GM21529 (cell line): Measurements from ENCODE around the gene MESP2.
A peak's percentile ranks its signal among the peaks of the same experiment; 100 is the strongest.

Source experiments
- ATAC-seq: cut with Tn5 transposase; IDR thresholded peaks from one replicate; pipeline ENCODE4 v1.9.1; 2021; ENCODE audit not compliant: unreplicated experiment

The MESP2 gene, protein sequence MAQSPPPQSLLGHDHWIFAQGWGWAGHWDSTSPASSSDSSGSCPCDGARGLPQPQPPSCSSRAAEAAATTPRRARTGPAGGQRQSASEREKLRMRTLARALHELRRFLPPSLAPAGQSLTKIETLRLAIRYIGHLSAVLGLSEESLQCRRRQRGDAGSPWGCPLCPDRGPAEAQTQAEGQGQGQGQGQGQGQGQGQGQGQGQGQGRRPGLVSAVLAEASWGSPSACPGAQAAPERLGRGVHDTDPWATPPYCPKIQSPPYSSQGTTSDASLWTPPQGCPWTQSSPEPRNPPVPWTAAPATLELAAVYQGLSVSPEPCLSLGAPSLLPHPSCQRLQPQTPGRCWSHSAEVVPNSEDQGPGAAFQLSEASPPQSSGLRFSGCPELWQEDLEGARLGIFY

DNA sequence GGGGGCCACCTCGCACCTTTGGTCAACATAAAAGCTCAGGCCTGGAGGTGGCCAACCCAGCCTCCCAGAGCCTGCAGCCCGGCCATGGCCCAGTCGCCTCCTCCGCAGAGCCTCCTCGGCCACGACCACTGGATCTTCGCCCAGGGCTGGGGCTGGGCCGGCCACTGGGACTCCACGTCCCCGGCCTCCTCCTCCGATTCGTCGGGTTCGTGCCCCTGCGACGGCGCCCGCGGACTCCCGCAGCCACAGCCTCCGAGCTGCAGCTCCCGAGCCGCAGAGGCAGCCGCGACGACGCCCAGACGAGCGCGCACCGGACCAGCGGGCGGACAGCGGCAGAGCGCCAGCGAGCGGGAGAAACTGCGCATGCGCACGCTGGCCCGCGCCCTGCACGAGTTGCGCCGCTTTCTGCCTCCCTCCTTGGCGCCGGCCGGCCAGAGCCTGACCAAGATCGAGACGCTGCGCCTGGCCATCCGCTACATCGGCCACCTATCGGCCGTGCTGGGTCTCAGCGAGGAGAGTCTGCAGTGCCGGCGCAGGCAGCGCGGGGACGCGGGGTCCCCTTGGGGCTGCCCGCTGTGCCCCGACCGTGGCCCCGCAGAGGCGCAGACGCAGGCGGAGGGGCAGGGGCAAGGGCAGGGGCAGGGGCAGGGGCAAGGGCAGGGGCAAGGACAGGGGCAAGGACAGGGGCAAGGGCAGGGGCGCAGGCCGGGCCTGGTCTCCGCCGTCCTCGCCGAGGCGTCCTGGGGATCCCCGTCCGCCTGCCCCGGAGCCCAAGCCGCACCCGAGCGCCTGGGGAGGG is at the start of gene MESP2:
TSS of gene MESP2 (plus strand) at position 59 of the 799 bp plus-strand sequence. CDS start at position 85, 26 bp downstream.
- ATAC-seq, result peak; percentile 60

DNA sequence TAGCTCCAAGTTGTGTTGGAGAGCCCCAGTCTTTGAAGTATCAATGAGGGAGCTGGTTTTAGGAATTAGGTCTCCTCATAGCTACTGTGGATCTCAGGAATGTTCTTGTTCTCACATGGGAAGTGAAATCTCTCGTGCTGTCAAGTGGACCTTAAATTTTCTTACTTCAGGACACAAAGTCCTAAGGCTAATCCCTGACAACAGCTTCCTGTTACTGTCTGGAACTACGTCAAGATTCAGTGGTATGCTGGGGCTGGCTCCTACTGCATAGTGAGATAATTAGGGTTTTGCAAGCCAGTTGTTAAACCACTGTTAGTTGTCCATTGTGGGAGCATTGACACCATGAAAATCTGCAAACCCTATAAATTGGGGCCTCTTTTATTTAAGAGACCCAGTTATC is 47.9 kb upstream of the MESP2 start:
- ATAC-seq, result no peak

DNA sequence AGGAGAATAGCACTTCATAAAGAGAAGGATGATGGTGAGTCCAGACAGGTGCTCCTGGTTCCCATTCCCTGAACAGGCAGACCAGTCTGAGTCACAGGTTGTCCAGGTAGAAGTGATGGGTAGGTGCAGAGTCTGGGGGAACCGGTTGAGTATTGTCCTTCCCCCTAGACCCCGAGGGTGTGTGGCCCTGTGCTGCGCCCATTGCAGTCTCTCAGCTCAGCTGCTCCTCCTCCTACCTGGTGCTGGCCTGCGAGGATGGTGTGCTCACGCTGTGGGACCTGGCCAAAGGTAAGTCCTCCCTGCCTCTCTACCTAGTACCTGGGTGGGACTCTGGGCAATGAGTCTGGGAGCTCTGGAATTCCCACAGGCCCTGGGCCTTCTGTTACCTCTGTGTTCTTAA is 44.9 kb upstream of the MESP2 start:
- no peak for ATAC-seq

DNA sequence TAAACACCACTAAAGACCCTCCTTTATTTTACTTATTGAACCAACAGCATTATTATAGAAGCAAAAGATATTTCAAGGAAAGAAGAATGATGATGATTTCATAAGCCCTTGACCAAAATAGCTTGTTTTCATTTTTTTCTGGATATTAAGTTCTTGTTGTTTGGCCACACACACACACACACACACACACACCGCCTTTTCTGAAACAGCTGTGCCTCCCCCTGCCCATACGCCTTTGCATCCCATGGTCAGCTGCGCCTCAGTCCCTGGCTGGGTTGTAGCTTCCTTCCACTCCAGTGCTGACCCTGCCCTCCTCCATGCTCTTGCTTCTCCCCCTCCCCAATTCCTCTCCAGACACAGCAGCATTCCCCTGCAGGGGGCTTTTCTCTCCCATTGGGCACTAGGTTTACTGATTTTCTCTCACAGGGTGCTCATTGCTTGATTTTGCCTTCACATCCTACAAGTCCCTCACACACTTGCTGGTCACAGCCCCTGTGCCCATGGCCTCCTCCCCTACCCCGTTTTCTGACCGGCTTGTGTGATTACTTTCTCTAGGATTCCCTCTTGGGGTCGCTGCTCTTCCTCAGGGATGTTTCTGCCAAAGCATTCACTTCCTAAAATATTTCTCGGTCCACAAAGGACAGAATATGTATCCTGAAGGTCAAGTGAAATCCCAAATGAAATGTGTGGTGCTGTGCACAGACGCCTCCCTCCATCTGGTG is 43.5 kb upstream of the MESP2 start:
- ATAC-seq, result no peak

DNA sequence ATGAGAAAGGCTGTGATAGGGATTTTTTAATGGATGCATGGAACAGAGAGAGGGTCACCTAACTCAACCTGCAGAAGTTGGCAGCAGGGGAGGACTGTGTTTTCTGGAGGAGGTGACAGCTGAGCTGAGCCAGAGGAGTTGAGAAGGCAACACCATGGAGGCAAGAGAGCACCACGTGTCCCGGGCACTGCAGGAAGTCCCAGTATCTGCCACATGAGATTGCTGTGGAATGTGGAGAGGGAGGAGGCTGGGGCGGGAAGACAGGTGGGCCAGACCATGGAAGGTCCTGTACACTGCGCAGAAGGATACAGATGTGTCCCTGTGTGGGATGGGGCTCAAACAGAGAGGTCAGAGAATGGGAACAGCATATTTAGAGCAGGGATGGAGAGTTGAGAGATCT is 40.4 kb upstream of the MESP2 start:
- no peak for ATAC-seq

DNA sequence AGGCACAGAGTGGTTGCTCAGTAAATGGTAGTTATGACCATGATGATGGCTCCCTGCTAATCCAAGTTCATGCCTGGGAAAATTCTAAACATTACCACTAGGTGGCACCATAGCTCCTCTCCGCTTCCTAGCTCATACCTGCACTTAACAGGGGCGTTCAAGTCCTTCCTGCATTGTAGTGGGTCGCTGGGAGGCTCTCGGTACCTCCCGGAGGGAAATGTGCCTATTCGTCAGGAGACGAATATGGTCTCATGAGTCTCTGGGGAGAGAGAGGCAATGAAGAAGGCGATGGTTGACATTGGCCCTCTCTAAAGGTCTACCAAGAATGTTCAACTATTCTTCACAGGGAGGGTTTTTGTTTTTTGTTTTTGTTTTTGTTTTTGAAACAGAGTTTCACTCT is 36.0 kb upstream of the MESP2 start:
- peak; percentile 93 for ATAC-seq

DNA sequence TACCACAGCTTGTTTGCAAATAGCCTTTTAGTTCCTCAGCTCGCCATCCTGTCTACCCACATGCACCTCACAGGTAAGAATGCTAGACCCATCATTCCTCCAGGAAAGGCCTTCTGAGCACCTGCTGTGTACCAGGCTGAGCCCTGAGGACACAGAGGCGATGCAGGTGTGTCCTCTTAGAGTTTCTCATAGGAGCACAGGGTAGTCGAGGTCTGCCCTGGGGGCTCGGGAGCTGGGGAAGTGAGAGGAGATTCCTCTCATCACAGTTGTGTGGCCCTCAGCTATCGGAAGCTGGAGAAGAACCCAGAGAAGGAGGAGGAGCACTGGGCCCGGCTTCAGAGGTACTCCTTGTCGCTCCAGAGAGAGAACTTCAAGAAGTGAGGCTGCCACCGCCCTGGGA is 33.1 kb upstream of the MESP2 start:
- no peak for ATAC-seq

DNA sequence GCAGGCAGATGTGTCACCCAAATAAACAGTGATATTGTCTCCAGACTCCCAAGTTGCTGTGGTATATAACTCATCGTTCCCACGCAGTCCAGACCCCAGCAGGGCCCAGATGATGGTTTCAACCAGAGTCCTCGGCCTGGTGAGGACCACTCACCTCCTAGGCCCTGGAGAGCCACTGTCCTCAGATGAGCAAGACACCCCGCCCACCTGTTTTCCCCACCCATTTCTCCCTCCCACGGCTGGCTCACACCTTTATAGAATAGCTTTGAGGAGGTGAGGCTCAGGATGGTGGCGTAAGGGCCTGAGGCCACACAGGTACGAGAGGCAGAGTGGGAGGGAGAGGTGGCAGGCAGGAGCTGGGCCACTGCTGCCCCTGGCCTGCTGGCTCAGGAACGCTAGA is 32.5 kb upstream of the MESP2 start:
- ATAC-seq, result no peak

DNA sequence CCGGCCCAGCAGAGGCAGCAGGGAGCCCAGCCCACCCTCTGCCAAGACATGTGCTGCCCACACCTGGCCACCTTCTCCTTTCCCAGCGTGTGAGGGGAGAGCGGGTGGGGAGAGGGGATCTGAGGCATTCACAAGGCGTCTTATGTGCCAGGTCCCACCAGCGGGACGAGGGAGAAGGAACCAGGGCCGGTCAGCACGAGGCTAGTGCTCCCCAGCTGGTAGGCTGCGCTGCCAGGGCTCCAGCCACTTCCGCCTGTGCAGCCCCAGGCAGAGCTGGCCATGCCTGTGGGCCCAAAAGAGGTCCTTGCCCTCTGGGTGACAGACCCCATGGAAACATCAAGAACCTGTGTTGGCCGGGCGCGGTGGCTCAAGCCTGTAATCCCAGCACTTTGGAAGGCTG is 31.0 kb upstream of the MESP2 start:
- no peak for ATAC-seq

DNA sequence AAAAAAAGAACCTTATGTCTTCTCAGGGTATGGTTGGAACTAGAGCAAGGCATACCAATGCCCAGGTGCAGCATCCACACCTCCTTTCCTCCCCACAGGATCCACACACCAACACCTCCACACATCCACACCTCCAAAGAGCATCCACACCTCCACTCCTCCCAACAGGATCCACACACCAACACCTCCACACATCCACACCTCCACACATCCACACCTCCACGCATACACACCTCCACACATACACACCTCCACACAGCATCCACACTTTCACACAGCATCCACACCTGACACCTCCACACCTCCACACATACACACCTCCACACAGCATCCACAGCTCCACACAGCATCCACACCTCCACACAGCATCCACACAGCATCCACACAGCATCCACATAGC is 30.4 kb upstream of the MESP2 start:
- ATAC-seq, result no peak

DNA sequence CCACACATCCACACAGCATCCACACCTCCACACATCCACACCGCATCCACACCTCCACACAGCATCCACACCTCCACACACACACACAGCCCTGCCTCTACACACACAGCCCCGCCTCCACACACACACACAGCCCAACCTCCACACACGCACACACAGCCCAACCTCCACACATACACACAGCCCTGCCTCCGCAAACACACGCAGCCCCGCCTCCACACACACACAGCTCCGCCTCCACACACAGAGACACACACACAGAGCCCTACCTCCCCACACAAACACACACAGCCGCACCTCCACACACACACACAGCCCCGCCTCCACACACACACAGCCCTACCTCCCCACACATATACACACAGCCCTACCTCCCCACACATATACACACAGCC is 29.7 kb upstream of the MESP2 start:
- ATAC-seq, result no peak

DNA sequence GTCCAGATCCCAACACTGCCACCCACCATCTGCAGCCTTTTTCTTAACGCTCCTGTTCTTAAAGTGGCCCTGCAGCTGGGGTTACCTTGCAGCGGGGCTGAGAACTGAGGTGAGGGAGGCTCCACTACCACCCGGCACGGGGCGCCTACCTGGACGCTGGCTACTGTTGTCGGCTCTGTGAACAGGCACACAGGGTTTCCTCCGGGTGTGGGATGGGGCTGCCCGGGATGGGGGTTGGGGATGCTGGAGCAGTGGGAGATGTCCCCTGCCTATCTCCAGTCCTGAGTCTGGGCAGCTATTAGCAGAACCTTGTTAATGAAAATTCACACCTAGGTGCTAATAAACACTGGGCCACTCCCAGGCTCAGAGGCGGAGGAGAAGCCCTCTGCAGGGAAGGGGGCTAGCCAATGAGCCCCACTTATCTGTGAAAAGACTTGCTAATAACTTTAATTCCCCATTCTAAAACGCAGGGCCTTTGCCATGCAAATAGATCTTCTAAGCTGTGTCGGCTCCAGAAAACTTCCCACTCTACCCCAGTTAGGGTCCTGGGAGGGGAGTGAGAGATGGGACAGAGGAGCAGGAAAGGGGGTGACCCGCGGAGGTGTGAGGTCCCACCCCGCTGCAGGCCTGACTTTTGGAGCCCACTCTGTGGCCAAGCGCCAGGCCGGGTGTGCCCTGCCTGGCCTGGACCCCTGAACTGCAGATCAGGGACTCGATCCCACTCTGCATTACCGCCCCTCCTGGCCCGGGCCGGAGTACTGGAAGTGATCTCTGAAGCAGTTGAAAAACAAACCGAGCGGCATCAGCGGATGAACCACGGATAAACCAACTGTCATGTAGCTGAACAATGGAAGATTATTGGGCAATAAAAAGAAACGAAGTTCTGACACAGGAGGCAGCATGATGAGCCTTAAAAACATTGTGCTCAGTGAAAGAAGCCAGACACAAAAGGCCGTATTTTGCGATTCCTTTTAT is 28.1 kb upstream of the MESP2 start:
- ATAC-seq, result no peak

DNA sequence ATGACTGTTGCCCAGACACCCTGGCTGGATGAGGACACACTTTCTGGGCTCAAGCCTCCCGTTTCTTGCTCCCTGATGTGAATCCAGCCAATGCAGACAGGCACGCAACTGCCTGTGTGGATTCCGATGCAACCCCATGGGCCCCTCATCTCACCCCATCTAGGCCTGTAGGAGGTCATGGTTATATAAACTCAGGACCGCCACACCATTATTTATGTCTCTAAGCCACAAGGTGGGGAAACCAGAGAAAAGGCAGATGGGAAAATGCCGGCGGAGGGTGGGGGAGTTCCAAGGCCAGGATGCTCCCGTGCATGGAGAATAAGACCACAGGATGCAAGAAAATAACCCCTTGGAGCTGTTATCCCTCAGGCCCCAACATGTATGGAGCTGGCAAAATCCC is 27.1 kb upstream of the MESP2 start:
- ATAC-seq, result no peak

DNA sequence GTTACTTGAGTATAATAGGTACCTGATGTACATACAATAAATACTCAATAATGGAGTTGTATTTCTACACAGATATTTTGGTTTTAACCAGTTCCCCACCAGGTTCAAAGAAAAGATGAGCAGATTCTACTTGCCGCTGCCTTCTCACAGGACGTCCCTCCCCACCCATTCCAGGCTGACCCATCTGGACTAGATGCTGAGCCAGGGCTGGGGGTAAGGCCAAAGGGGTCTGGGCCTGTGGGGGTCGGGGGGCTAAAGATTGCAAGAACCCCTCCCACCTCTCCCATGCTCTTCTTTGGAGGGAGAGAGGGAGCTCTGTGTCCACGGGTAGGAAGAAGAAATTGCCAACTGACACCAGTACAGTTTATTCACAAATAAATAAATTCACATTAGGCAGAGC is 26.6 kb upstream of the MESP2 start:
- ATAC-seq, result no peak

DNA sequence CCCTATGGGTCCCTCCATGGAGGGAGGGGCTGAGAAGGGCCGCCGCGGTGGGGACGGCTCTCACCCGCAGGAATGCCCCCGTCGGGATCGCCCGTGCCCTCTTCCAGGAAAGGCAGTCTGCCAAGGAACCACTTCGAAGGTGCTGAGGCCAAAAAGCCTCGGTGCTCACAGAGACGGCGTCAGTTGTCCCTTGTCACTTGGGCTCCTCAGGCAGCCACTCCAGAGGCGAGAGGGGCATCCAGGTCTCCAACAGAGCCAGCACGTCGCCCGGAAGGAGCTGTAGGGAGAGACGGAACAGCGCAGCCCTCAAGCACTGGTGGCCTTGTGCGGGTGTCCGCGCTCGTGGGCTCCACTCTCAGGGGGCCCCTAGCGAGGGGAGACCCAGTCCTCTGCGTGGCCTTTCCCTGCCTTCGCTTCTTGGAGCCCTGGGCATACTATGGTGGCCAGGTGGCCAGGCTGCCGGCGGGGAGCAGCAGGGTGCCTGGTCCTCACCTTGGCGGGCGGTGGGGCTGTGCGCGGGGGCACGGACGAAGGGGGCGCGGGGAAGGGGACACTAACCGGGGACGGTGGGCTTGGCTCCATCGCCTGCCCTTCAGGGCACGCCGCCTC is 26.1 kb upstream of the MESP2 start:
- ATAC-seq, result peak; percentile 13

DNA sequence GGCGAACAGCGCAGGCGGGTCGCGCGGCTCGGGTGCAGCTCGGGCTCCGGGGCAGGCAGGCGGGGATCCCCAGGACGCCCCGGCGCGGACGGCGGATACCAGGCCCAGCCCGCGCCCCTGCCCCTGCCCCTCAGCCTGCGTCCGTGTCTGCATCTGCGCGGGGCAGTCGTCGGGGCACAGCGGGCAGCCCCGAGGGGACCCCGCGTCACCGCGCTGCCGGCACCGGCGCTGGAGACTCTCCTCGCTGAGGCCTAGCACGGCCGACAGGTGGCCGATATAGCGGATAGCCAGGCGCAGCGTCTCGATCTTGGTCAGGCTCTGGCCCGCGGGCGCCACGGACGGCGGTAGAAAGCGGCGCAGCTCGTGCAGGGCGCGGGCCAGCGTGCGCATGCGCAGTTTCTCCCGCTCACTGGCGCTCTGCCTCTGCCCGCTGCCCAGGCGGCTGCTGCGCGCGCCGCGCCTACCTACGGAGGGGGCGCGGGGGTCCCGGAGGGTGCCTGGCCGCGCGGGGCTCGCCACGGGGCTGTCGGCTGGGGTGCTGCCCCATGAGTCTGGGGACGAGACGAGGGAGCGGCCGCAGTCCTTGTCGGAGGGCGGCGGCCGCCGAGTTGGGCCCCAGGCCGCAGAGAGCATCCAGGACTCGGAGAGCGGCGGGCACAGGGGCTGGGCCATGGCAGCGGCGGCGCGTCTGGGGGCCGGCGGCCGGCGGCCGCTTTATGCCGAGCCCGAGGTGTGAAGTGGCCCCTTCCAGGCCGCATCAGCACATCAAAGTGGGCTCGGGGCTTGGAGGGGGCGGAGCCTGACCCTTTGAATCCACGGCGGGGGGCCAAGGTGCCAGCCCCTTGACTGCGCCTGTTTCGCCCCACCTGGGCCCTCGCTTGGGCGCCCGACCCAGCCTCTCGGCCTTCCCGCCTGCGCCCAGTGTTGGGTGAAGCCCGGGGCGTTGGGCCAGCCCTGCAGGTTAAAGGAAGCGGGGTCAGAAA is 25.3 kb upstream of the MESP2 start, which contains the start of gene MESP1:
TSS of gene MESP1 (minus strand) at position 690 of the 983 bp plus-strand sequence. CDS start at position 672, 18 bp downstream.
- peak; percentile 93 for ATAC-seq

DNA sequence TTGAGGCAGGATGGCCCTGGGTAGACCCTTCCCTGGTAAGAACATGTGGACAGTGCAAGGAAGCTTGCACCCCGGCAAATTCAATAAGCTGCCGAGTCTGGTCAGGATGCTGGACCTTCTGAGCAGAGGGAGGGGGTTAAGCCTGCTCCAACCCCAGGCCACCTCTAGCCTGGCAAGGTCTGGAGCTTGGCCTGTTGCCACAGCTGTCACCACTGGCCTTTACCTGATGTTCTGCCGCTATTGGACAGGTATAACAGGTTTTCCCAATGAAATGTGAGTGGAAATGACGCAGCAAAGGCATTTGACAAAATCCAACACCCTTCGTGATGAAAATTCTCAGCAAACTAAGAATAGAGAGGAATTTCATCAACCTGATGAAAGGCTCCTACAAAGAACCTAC is 24.4 kb upstream of the MESP2 start:
- ATAC-seq, result no peak

DNA sequence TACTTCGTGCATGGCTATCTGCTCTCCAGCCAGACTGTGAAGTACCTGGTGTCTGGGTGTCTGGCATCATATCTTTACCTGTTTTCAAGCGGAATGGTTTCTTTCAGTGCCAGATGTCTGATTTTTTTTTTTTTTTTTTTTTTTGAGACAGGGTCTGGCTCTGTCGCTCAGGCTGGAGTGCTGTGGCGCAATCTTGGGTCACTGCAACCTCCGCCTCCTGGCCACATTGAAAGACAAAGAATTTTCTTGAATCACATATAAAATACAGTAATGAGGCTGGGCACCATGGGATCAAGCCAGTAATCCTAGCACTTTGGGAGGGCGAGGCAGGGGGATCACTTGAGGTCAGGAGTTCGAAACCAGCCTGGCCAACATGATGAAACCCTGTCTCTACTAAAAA is 22.3 kb upstream of the MESP2 start:
- ATAC-seq, result no peak
